ENCODE measurements around the gene VPS26C.

Gene VPS26C

DNA sequence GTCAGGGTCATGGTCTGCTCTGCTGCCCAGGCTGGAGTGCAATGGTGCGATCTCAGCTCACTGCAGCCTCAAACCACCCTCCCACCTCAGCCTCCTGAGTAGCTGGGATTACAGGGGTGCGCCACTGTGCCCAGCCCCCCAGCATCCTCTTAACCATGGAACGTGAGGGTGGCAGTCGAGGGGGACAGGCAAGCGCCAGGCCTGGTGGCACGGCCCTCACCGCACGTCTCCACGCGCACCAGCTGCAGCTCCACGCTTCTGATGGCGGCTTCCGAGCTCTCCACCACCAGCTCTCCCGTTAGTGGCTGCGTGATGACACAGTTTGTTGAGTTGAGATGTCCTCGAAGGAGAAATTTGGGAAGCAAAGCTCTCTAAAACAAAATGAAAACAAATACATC, 39.1 kb downstream of the VPS26C start:
- Histone ChIP-seq H3K9ac (ENCODE audit: low read length) (no peak overlapping the region), H3K9me2 (ENCODE audit: low read depth, low read length) (no peaks in the 10 kb centered on the region), H3K4me2 (ENCODE audit: low read length) (no peak overlapping the region), H3K27me3 (ENCODE audit: insufficient read depth, low read length) (no peaks in the 10 kb centered on the region), H3F3A (ENCODE audit: insufficient read depth, low read length) (no peaks in the 10 kb centered on the region; the same call in 1 of the 2 replicates), H3K27ac (ENCODE audit: low read depth, low read length, poor library complexity, severe bottlenecking) (no peak overlapping the region), H3K9me3 (ENCODE audit: low read length) (no peaks in the 10 kb centered on the region), H2AFZ (ENCODE audit: low read length) (no peak overlapping the region), H3K4me1 (ENCODE audit: insufficient read depth, low read length, severe bottlenecking) (peaks cover 11% of the 10 kb centered on the region), H3K36me3 (ENCODE audit: insufficient read depth, low read length) (peaks cover 95% of the 10 kb centered on the region), H3K4me3 (ENCODE audit: low read depth, low read length, poor library complexity, severe bottlenecking) (no peak overlapping the region), H4K20me1 (ENCODE audit: insufficient read depth, low read length) (no peaks in the 10 kb centered on the region), H3K79me2 (ENCODE audit: insufficient read depth, low read length) (peaks cover 12% of the 10 kb centered on the region)
- no peak for TF ChIP-seq CTCF (IDR thresholded peaks at IDR 0.05; ENCODE audit: low read length)
- TF ChIP-seq EZH2 (IDR thresholded peaks at IDR 0.05; ENCODE audit: borderline replicate concordance, low read length): no peak

GRCh38 chr21:37227071-37228002, 39.8 kb downstream of the VPS26C start:
- Histone ChIP-seq H3K9me3 (ENCODE audit: low read length) (no peaks in the 10 kb centered on the region), H3K36me3 (ENCODE audit: insufficient read depth, low read length) (peaks cover 92% of the 10 kb centered on the region), H3K4me1 (ENCODE audit: insufficient read depth, low read length, severe bottlenecking) (peaks cover 5% of the 10 kb centered on the region), H3K9me2 (ENCODE audit: low read depth, low read length) (no peaks in the 10 kb centered on the region), H3K27me3 (ENCODE audit: insufficient read depth, low read length) (no peaks in the 10 kb centered on the region), H2AFZ (ENCODE audit: low read length) (no peak overlapping the region), H3K9ac (ENCODE audit: low read length) (no peak overlapping the region), H3F3A (ENCODE audit: insufficient read depth, low read length) (no peaks in the 10 kb centered on the region; the same call in 1 of the 2 replicates), H3K4me2 (ENCODE audit: low read length) (no peak overlapping the region), H3K4me3 (ENCODE audit: low read depth, low read length, poor library complexity, severe bottlenecking) (no peak overlapping the region), H3K79me2 (ENCODE audit: insufficient read depth, low read length) (peaks cover 12% of the 10 kb centered on the region), H3K27ac (ENCODE audit: low read depth, low read length, poor library complexity, severe bottlenecking) (no peak overlapping the region), H4K20me1 (ENCODE audit: insufficient read depth, low read length) (no peaks in the 10 kb centered on the region)
- no peak for TF ChIP-seq EZH2 (IDR thresholded peaks at IDR 0.05; ENCODE audit: borderline replicate concordance, low read length)
- no peak for TF ChIP-seq CTCF (IDR thresholded peaks at IDR 0.05; ENCODE audit: low read length)

- no peaks in the 10 kb centered on the region for H4K20me1 ChIP-seq (ENCODE audit: insufficient read depth, low read length)
- peaks cover 83% of the 10 kb centered on the region for H3K36me3 ChIP-seq (ENCODE audit: insufficient read depth, low read length)
- H3K27ac ChIP-seq (ENCODE audit: low read depth, low read length, poor library complexity, severe bottlenecking): no peak overlapping the region
- no peak overlapping the region for H3K4me3 ChIP-seq (ENCODE audit: low read depth, low read length, poor library complexity, severe bottlenecking)
- H3K79me2 ChIP-seq (ENCODE audit: insufficient read depth, low read length): peaks cover 12% of the 10 kb centered on the region
- H2AFZ ChIP-seq (ENCODE audit: low read length): no peak overlapping the region
- no peak overlapping the region for H3K9ac ChIP-seq (ENCODE audit: low read length)
- H3F3A ChIP-seq (ENCODE audit: insufficient read depth, low read length): no peaks in the 10 kb centered on the region; the same call in 1 of the 2 replicates
- peaks cover 4% of the 10 kb centered on the region for H3K4me1 ChIP-seq (ENCODE audit: insufficient read depth, low read length, severe bottlenecking)
- no peak overlapping the region for H3K4me2 ChIP-seq (ENCODE audit: low read length)
- no peaks in the 10 kb centered on the region for H3K9me3 ChIP-seq (ENCODE audit: low read length)
- no peaks in the 10 kb centered on the region for H3K27me3 ChIP-seq (ENCODE audit: insufficient read depth, low read length)
- no peaks in the 10 kb centered on the region for H3K9me2 ChIP-seq (ENCODE audit: low read depth, low read length)
- TF ChIP-seq EZH2 (IDR thresholded peaks at IDR 0.05; ENCODE audit: borderline replicate concordance, low read length) (no peak), CTCF (IDR thresholded peaks at IDR 0.05; ENCODE audit: low read length) (no peak)
These were observed 40.9 kb downstream of the VPS26C start for GRCh38 chr21:37226041-37226920.
